ENCODE data around the gene ADARB1.

ADARB1 gene

GRCh38 chr21:45224189-45224938, 150.0 kb downstream of the ADARB1 start:
- no peak for DNase-seq (ENCODE audit: low read depth)

GRCh38 chr21:45225041-45225740, 150.8 kb downstream of the ADARB1 start:
- H3K4me3 ChIP-seq (ENCODE audit: low read depth, low read length): no peak overlapping the region
- DNase-seq (ENCODE audit: low read depth): no peak
- TF ChIP-seq MAX (IDR thresholded peaks at IDR 0.05; ENCODE audit: low read depth, low read length) (no peak), MYC (IDR thresholded peaks at IDR 0.05; ENCODE audit: low read depth, low read length) (no peak), POLR2A (IDR thresholded peaks at IDR 0.05; ENCODE audit: extremely low read depth, insufficient read length) (no peak), CTCF (IDR thresholded peaks at IDR 0.05; ENCODE audit: low read depth, low read length) (no peak)

More at GRCh38 chr21:45224189-45224938, 150.0 kb downstream of the ADARB1 start:
- TF ChIP-seq POLR2A (IDR thresholded peaks at IDR 0.05; ENCODE audit: extremely low read depth, insufficient read length): no peak
- no peak for TF ChIP-seq MAX (IDR thresholded peaks at IDR 0.05; ENCODE audit: low read depth, low read length)
- TF ChIP-seq CTCF (IDR thresholded peaks at IDR 0.05; ENCODE audit: low read depth, low read length): no peak
- TF ChIP-seq MYC (IDR thresholded peaks at IDR 0.05; ENCODE audit: low read depth, low read length): no peak
- no peak overlapping the region for H3K4me3 ChIP-seq (ENCODE audit: low read depth, low read length)

- DNase-seq (ENCODE audit: low read depth): no peak
- TF ChIP-seq MAX (IDR thresholded peaks at IDR 0.05; ENCODE audit: low read depth, low read length) (no peak), MYC (IDR thresholded peaks at IDR 0.05; ENCODE audit: low read depth, low read length) (no peak), CTCF (IDR thresholded peaks at IDR 0.05; ENCODE audit: low read depth, low read length) (no peak), POLR2A (IDR thresholded peaks at IDR 0.05; ENCODE audit: extremely low read depth, insufficient read length) (no peak)
- H3K4me3 ChIP-seq (ENCODE audit: low read depth, low read length): no peak overlapping the region
Measured at GRCh38 chr21:45225741-45226327, 151.5 kb downstream of the ADARB1 start.

GRCh38 chr21:45226540-45227326, 152.4 kb downstream of the ADARB1 start:
- peak; percentile 27 for DNase-seq (ENCODE audit: low read depth)
- TF ChIP-seq CTCF (IDR thresholded peaks at IDR 0.05; ENCODE audit: low read depth, low read length) (no peak), MAX (IDR thresholded peaks at IDR 0.05; ENCODE audit: low read depth, low read length) (no peak), MYC (IDR thresholded peaks at IDR 0.05; ENCODE audit: low read depth, low read length) (no peak), POLR2A (IDR thresholded peaks at IDR 0.05; ENCODE audit: extremely low read depth, insufficient read length) (no peak)
- H3K4me3 ChIP-seq (ENCODE audit: low read depth, low read length): no peak overlapping the region

GRCh38 chr21:45227735-45228134, 153.4 kb downstream of the ADARB1 start:
- DNase-seq (ENCODE audit: low read depth): no peak
- TF ChIP-seq CTCF (IDR thresholded peaks at IDR 0.05; ENCODE audit: low read depth, low read length) (no peak), MAX (IDR thresholded peaks at IDR 0.05; ENCODE audit: low read depth, low read length) (no peak), POLR2A (IDR thresholded peaks at IDR 0.05; ENCODE audit: extremely low read depth, insufficient read length) (no peak), MYC (IDR thresholded peaks at IDR 0.05; ENCODE audit: low read depth, low read length) (no peak)

More at GRCh38 chr21:45227735-45228134, 153.4 kb downstream of the ADARB1 start:
- H3K4me3 ChIP-seq (ENCODE audit: low read depth, low read length): no peak overlapping the region

All from NB4 (cell line).